GM12878 (cell line): ENCODE data around the gene PPP2R2B. TPM values are rescaled to one million over a fixed set of nuclear protein-coding genes. Genes with fewer than 3 reads are reported as not detected.

Experiments used
- ATAC-seq: fragments of 200-7000 bp; cut with Tn5 transposase; 3 replicates; pipeline ENCODE4 v1.9.1; 2020; ENCODE audit warnings: mild to moderate bottlenecking, moderate library complexity
- BruUV-seq: library from RNA; stranded (reverse); fragments of 400-500 nt; replicated peaks from 2 replicates; lab custom pipeline; 2021; lab: Mats Ljungman, UMichigan
- CTCF ChIA-PET: fragments of 300-600 bp; sonication (Branson Sonifier 250); formaldehyde crosslinking; extraction: SDS; loops from one replicate; lab custom pipeline; 2021; ENCODE audit warnings: inconsistent platforms; lab: Yijun Ruan, JAX
- POLR2A ChIA-PET: fragments of 350-600 bp; formaldehyde crosslinking; extraction: SDS; loops from one replicate; lab custom pipeline; 2021; ENCODE audit warnings: inconsistent platforms; lab: Charles Lee
- RAD21 ChIA-PET: fragments of 300-600 bp; sonication (Branson Sonifier 250); formaldehyde crosslinking; loops from one replicate; lab custom pipeline; 2023; ENCODE audit warnings: antibody characterized with exemption; ENCODE audit not compliant: unreplicated experiment; lab: Charles Lee
- SMC1A ChIA-PET: fragments of 300-600 bp; sonication (Branson Sonifier 250); formaldehyde crosslinking; loops from one replicate; lab custom pipeline; 2023; ENCODE audit not compliant: unreplicated experiment, uncharacterized antibody; lab: Charles Lee
- DNase-seq: peaks from one replicate; pipeline ENCODE4 v3.0.0-alpha.2; 2011; ENCODE audit warnings: low read depth, low spot score
- FAIRE-seq: peaks from 3 replicates; lab custom pipeline; 2011; peaks lifted over from hg19 to GRCh38; lab: Jason Lieb, UNC
- H2AFZ ChIP-seq: 2 replicates; pipeline ENCODE4 v1.6.0; 2011; ENCODE audit warnings: low read depth, low read length, control low read depth; ENCODE audit not compliant: control insufficient read depth
- H3K27ac ChIP-seq: 2 replicates; pipeline ENCODE4 v1.5.1; 2011; ENCODE audit warnings: control low read depth; ENCODE audit not compliant: control insufficient read depth, insufficient read depth
- H3K27me3 ChIP-seq, 2 experiments: replicated peaks in 1 of 2; 2 replicates each; pipeline versions ENCODE4 v1.6.0 to v1.6.1; 2011; ENCODE audit warnings: low read length in 1 of 2; ENCODE audit not compliant: control insufficient read depth in 2 of 2, insufficient read depth in 2 of 2
- H3K36me3 ChIP-seq, 2 experiments: 2 replicates each; pipeline ENCODE4 v1.5.1; 2011; ENCODE audit warnings: low read length in 1 of 2; ENCODE audit not compliant: control insufficient read depth in 2 of 2, insufficient read depth in 2 of 2
- H3K4me1 ChIP-seq: 2 replicates; pipeline ENCODE4 v1.6.1; 2011; ENCODE audit warnings: mild to moderate bottlenecking, low read length, moderate library complexity, mixed read lengths; ENCODE audit not compliant: control insufficient read depth, insufficient read depth
- H3K4me2 ChIP-seq: 2 replicates; pipeline ENCODE4 v1.6.0; 2011; ENCODE audit warnings: control low read depth; ENCODE audit not compliant: control insufficient read depth, insufficient read depth
- H3K4me3 ChIP-seq: fragments of 200-600 bp; sonication (generic); 2 replicates; pipeline ENCODE4 v1.5.1; 2016
- H3K79me2 ChIP-seq: 2 replicates; pipeline ENCODE4 v1.6.0; 2011; ENCODE audit warnings: low read length; ENCODE audit not compliant: control insufficient read depth, insufficient read depth
- H3K9ac ChIP-seq: 2 replicates; pipeline ENCODE4 v1.8.0; 2011; ENCODE audit warnings: low read length, control low read depth, mixed read lengths; ENCODE audit not compliant: control insufficient read depth, insufficient read depth
- H3K9me3 ChIP-seq: replicated peaks from 3 replicates; pipeline ENCODE4 v1.5.1; 2011; ENCODE audit warnings: mild to moderate bottlenecking, low read length; ENCODE audit not compliant: control insufficient read depth, insufficient read depth
- H4K20me1 ChIP-seq: 2 replicates; pipeline ENCODE4 v1.6.0; 2011; ENCODE audit not compliant: control insufficient read depth, insufficient read depth
- FOXM1 ChIP-seq: IDR thresholded peaks from 2 replicates; pipeline ENCODE4 v1.6.1; 2012; ENCODE audit warnings: low read depth, mild to moderate bottlenecking, inconsistent platforms, low read length, moderate library complexity
- HSF1 ChIP-seq: fragments of 150-350 bp; IDR thresholded peaks from 2 replicates; pipeline ENCODE4 v1.6.1; 2014; ENCODE audit warnings: mild to moderate bottlenecking, low read depth, low read length
- MYC ChIP-seq: IDR thresholded peaks from 2 replicates; pipeline ENCODE4 v1.6.1; 2011; ENCODE audit warnings: mild to moderate bottlenecking, low read length, moderate library complexity, inconsistent platforms; ENCODE audit not compliant: insufficient read depth, insufficient replicate concordance, insufficient read length, severe bottlenecking
- SIX5 ChIP-seq: IDR thresholded peaks from 2 replicates; pipeline ENCODE4 v1.6.1; 2011; ENCODE audit warnings: mild to moderate bottlenecking, low read depth, low read length, moderate library complexity; ENCODE audit not compliant: severe bottlenecking
- ZBTB40 ChIP-seq: fragments of 450-650 bp; IDR thresholded peaks from 2 replicates; pipeline ENCODE4 v1.6.1; 2016; ENCODE audit warnings: mild to moderate bottlenecking, moderate library complexity, borderline replicate concordance
- WGBS: methylation state at CpG from one replicate; pipeline ENCODE4 v1.1.6; 2016; ENCODE audit warnings: low lambda C conversion rate; ENCODE audit not compliant: insufficient replicate concordance, insufficient coverage; ENCODE audit errors: missing lambda C conversion rate; 5-methylcytosine and 5-hydroxymethylcytosine counted together
- in situ Hi-C: fragments of 300-500 bp; cut with MboI; formaldehyde crosslinking; loops from 9 replicates; pipeline ENCODE4 v1.14.3; 2018; ENCODE audit warnings: mixed read lengths
- intact Hi-C: fragments of 100-400 bp; cut with micrococcal nuclease; formaldehyde crosslinking; loops from one replicate; pipeline ENCODE4 v1.14.2; 2022; ENCODE audit not compliant: unreplicated experiment
- polyA plus RNA-seq, 11 experiments: library from polyadenylated mRNA; depleted of rRNA in 4 of 11; unstranded in 6 of 11; stranded (reverse) in 5 of 11; fragments of >200 nt; fragmentation: Nextera tagmentation in 4 of 11; fragmentation: Illumina TruSeq in 1 of 11; extraction: Ambion mirVana in 4 of 11; extraction: Trizol in 1 of 11; gene quantifications; 1 replicate in 1 of 11; 2 replicates in 10 of 11; pipeline versions ENCODE4 v1.2.1 to v1.2.3, GENCODE V29; 2011 to 2016; ENCODE audit warnings: inconsistent platforms in 2 of 11, missing spikeins in 2 of 11, low read depth in 1 of 11
- total RNA-seq, 4 experiments: library from RNA; depleted of rRNA in 3 of 4; stranded (reverse); fragments of >200 nt in 3 of 4; fragmentation: Illumina TruSeq in 1 of 4; extraction: Trizol in 1 of 4; gene quantifications; 2 replicates each; pipeline versions ENCODE4 v1.2.1 to v1.2.3, GENCODE V29; 2013 to 2021

PPP2R2B gene
- total and polyA plus RNA-seq, 10 of the 15 experiments (the other 5 are each of a cell fraction or from before 2014, with no cell fraction given): not detected

- Histone ChIP-seq H3K9me3 (no peaks in the 10 kb centered on the region), H3K9ac (no peak overlapping the region), H3K27me3 (peaks cover 0 to 3% of the 10 kb centered on the region in 2 experiments; a peak in 2 of 4 replicates), H3K4me3 (no peak overlapping the region), H3K27ac (no peak overlapping the region), H3K79me2 (no peaks in the 10 kb centered on the region), H2AFZ (no peak overlapping the region), H4K20me1 (no peaks in the 10 kb centered on the region), H3K4me2 (no peak overlapping the region), H3K36me3 (no peaks in the 10 kb centered on the region), H3K4me1 (no peaks in the 10 kb centered on the region)
- POLR2A ChIA-PET: no interaction called here
- RAD21 ChIA-PET: no interaction called here
- ATAC-seq (no peak), FAIRE-seq (no peak), DNase-seq (no peak)
- SMC1A ChIA-PET: interaction anchor here (1.2 kb wide), 1 partner anchor 8 kb away, joined by 3 read pairs; no protein-coding TSS in a partner anchor
- no TSS peak for BruUV-seq
- TF ChIP-seq FOXM1 (no peak), ZBTB40 (no peak), MYC (no peak), HSF1 (no peak), SIX5 (no peak)
- CTCF ChIA-PET: interaction anchor here (1.0 to 1.7 kb wide), 2 partner anchors 9 to 716 kb away, joined by 3 to 6 read pairs; no protein-coding TSS in a partner anchor
- intact Hi-C loops (no loop called here), in situ Hi-C loops (loop anchor here (10.0 kb wide), 1 partner anchor 311 kb away; no protein-coding TSS in a partner anchor)
- 19% methylated on average over 7 of the region's 7 CpGs for WGBS
Observed at GRCh38 chr5:146653560-146653959, 225.0 kb downstream of the PPP2R2B start.
